GM12878 (cell line): Measurements from ENCODE around the gene GRAMD1B. TPM values are rescaled to one million over a fixed set of nuclear protein-coding genes. Genes with fewer than 3 reads are reported as not detected.

Experiments used
- CEBPZ ChIP-seq: fragments of 150-350 bp; IDR thresholded peaks from 2 replicates; pipeline ENCODE4 v1.6.1; 2016; ENCODE audit warnings: low read depth, low read length
- ETV6 ChIP-seq, 2 experiments: fragments of 450-650 bp in 1 of 2; IDR thresholded peaks in 1 of 2; conservative IDR thresholded peaks in 1 of 2; 2 replicates each; pipeline ENCODE4 v1.6.1; 2014; ENCODE audit warnings: antibody characterized with exemption in 1 of 2, borderline replicate concordance in 1 of 2, low read depth in 1 of 2, mild to moderate bottlenecking in 1 of 2, moderate library complexity in 1 of 2
- GABPA ChIP-seq: IDR thresholded peaks from 2 replicates; pipeline ENCODE4 v1.6.1; 2014; ENCODE audit warnings: antibody characterized with exemption, low read depth, mild to moderate bottlenecking, inconsistent platforms
- MTA3 ChIP-seq: IDR thresholded peaks from 2 replicates; pipeline ENCODE4 v1.6.1; 2012; ENCODE audit warnings: low read length, inconsistent platforms, borderline replicate concordance
- POU2F2 ChIP-seq: IDR thresholded peaks from 3 replicates; pipeline ENCODE4 v1.6.1; 2011; ENCODE audit warnings: low read depth, mild to moderate bottlenecking, low read length, borderline replicate concordance
- TBL1XR1 ChIP-seq: IDR thresholded peaks from 2 replicates; pipeline ENCODE4 v1.6.1; 2012; ENCODE audit warnings: low read depth, low read length, improper control_type of control experiment
- ZNF592 ChIP-seq: fragments of 450-650 bp; IDR thresholded peaks from 2 replicates; pipeline ENCODE4 v1.6.1; 2017; ENCODE audit warnings: mild to moderate bottlenecking, moderate library complexity
- polyA plus RNA-seq, 11 experiments: library from polyadenylated mRNA; depleted of rRNA in 4 of 11; unstranded in 6 of 11; stranded (reverse) in 5 of 11; fragments of >200 nt; fragmentation: Nextera tagmentation in 4 of 11; fragmentation: Illumina TruSeq in 1 of 11; extraction: Ambion mirVana in 4 of 11; extraction: Trizol in 1 of 11; gene quantifications; 1 replicate in 1 of 11; 2 replicates in 10 of 11; pipeline versions ENCODE4 v1.2.1 to v1.2.3, GENCODE V29; 2011 to 2016; ENCODE audit warnings: inconsistent platforms in 2 of 11, missing spikeins in 2 of 11, low read depth in 1 of 11
- total RNA-seq, 4 experiments: library from RNA; depleted of rRNA in 3 of 4; stranded (reverse); fragments of >200 nt in 3 of 4; fragmentation: Illumina TruSeq in 1 of 4; extraction: Trizol in 1 of 4; gene quantifications; 2 replicates each; pipeline versions ENCODE4 v1.2.1 to v1.2.3, GENCODE V29; 2013 to 2021

Gene GRAMD1B
- total and polyA plus RNA-seq, 10 of the 15 experiments (the other 5 are each of a cell fraction or from before 2014, with no cell fraction given), result 1.9 to 49.1 (median 26.9) TPM

GRCh38 chr11:123579482-123579812 lies 149.4 kb downstream of the GRAMD1B start (continued):
- TF ChIP-seq CEBPZ (no peak), ZNF592 (no peak), MTA3 (no peak), POU2F2 (no peak), TBL1XR1 (no peak), GABPA (no peak), ETV6 (conservative IDR thresholded peaks at IDR 0.05 in 1 of 2, IDR thresholded peaks at IDR 0.05 in 1 of 2; ENCODE audit: borderline replicate concordance in 1 of 2, low read depth in 1 of 2) (no peak)
